Measurements from ENCODE around the gene SUN3.

Gene SUN3

DNA sequence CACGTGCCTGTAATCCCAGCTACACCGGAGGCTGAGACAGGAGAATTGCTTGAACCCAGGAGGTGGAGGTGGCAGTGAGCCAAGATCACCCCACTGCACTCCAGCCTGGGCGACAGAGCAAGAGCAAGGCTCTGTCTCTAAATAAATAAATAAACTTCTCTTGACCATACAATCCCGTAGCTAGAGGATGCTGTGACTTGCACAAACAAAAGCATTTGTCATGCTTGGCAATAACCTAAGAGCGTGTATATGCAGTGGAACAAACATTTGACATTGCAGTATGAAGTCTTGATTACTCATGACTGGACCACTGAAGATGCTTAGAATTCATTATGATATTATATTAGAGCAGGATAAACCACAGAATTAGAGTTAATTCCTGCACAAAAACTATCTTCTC lies 5.0 kb upstream of the SUN3 start:
- TF ChIP-seq, protein P1, sequence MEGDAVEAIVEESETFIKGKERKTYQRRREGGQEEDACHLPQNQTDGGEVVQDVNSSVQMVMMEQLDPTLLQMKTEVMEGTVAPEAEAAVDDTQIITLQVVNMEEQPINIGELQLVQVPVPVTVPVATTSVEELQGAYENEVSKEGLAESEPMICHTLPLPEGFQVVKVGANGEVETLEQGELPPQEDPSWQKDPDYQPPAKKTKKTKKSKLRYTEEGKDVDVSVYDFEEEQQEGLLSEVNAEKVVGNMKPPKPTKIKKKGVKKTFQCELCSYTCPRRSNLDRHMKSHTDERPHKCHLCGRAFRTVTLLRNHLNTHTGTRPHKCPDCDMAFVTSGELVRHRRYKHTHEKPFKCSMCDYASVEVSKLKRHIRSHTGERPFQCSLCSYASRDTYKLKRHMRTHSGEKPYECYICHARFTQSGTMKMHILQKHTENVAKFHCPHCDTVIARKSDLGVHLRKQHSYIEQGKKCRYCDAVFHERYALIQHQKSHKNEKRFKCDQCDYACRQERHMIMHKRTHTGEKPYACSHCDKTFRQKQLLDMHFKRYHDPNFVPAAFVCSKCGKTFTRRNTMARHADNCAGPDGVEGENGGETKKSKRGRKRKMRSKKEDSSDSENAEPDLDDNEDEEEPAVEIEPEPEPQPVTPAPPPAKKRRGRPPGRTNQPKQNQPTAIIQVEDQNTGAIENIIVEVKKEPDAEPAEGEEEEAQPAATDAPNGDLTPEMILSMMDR (IDR thresholded peaks at IDR 0.05; ENCODE audit: extremely low read depth, missing control alignments) = no peak

GRCh38 chr7:48031111-48031510 lies 2.2 kb upstream of the SUN3 start:
- DNase-seq (ENCODE audit: low spot score) = no peak
- TF ChIP-seq, protein P1 (IDR thresholded peaks at IDR 0.05; ENCODE audit: extremely low read depth, missing control alignments) = no peak

More for the DNA sequence above, 5.0 kb upstream of the SUN3 start:
- no peak for DNase-seq (ENCODE audit: low spot score)

- TF ChIP-seq, protein P1 (IDR thresholded peaks at IDR 0.05; ENCODE audit: extremely low read depth, missing control alignments) = no peak
- no peak for DNase-seq (ENCODE audit: low spot score)
Measured at GRCh38 chr7:48025624-48026023, 3.3 kb downstream of the SUN3 start.

GRCh38 chr7:48017674-48018073 lies 11.2 kb downstream of the SUN3 start:
- DNase-seq (ENCODE audit: low spot score) = no peak
- TF ChIP-seq, protein P1 (IDR thresholded peaks at IDR 0.05; ENCODE audit: extremely low read depth, missing control alignments) = no peak

DNA sequence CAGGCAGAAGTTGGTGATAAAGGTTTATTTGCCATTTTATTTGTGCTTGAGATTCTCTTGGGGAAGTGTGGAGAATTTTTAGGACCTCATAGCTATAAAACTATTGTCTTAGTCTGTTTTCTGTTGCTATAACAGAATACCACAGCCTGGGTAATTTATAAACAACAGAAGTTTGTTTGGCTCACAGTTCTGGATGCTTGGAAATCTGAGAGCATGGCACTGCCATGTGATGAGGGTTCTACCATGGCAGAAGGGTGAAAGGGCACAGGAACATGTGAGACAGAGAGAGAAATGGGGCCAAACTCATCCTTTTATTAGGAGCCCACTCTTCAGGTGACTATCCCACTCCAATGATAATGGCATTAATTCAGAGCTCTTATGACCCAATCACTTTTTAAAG lies 12.3 kb downstream of the SUN3 start:
- TF ChIP-seq, protein P1 (IDR thresholded peaks at IDR 0.05; ENCODE audit: extremely low read depth, missing control alignments) = no peak
- no peak for DNase-seq (ENCODE audit: low spot score)

DNA sequence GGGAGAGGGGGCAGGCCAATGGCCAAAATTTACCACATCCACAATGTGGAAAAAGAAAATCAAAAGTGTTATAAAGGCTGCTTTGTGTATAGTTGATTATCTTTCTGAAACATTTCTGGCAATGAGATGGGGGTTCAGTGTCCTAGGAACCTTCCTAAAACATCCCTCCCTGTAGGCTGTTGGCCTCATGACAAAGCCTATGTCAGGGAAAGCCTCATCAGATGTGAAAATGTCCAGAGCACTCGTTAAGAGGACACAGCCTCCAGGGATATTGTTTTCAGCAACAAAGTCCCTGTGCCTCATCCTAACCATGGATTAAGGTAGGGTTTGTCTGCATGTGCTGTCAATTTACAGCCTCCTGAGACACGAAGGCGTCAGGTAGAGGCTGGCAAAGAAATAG lies 17.0 kb downstream of the SUN3 start:
- TF ChIP-seq, protein P1 (IDR thresholded peaks at IDR 0.05; ENCODE audit: extremely low read depth, missing control alignments) = no peak
- DNase-seq (ENCODE audit: low spot score) = no peak

GRCh38 chr7:48011323-48011722 lies 17.6 kb downstream of the SUN3 start:
- no peak for DNase-seq (ENCODE audit: low spot score)

More at GRCh38 chr7:48011323-48011722, 17.6 kb downstream of the SUN3 start:
- TF ChIP-seq, protein P1 (IDR thresholded peaks at IDR 0.05; ENCODE audit: extremely low read depth, missing control alignments) = no peak

Measured in GM20000 (cell line).